Cardiac muscle cell (in vitro differentiated cells and primary cell): Measurements from ENCODE around the gene PNMA1. TPM values are rescaled to one million over a fixed set of nuclear protein-coding genes. Genes with fewer than 3 reads are reported as not detected.

ENCODE experiments used
- DNase-seq, 2 donors: peaks; one replicate each; pipeline versions ENCODE4 v3.0.0 to v3.0.0-alpha.2; 2010 to 2017; ENCODE audit warnings: low read depth in 1 of 2, low spot score in 1 of 2
- H3K27ac ChIP-seq: fragments of 200-600 bp; sonication (generic); 2 replicates; pipeline ENCODE4 v1.5.1; 2016
- H3K27me3 ChIP-seq: fragments of 200-600 bp; sonication (generic); 2 replicates; pipeline ENCODE4 v1.6.0; 2016; ENCODE audit warnings: control low read depth
- H3K36me3 ChIP-seq: fragments of 200-600 bp; sonication (generic); 2 replicates; pipeline ENCODE4 v1.5.1; 2016; ENCODE audit warnings: control low read depth
- H3K4me1 ChIP-seq: fragments of 200-600 bp; sonication (generic); 2 replicates; pipeline ENCODE4 v1.8.1; 2017; ENCODE audit warnings: low read depth, mild to moderate bottlenecking, mixed run types
- H3K4me3 ChIP-seq: fragments of 200-600 bp; sonication (generic); 2 replicates; pipeline ENCODE4 v1.5.1; 2016; ENCODE audit warnings: mild to moderate bottlenecking
- H3K9me3 ChIP-seq: fragments of 200-600 bp; sonication (generic); 2 replicates; pipeline ENCODE4 v1.5.1; 2017; ENCODE audit warnings: low read depth, mild to moderate bottlenecking, control low read depth
- CTCF ChIP-seq: IDR thresholded peaks from 2 replicates; pipeline ENCODE4 v1.5.1; 2012; ENCODE audit warnings: low read depth, mild to moderate bottlenecking, low read length
- polyA plus RNA-seq: library from polyadenylated mRNA; unstranded; fragments of >200 nt; fragmentation: Nextera tagmentation; extraction: Ambion mirVana; gene quantifications from 2 replicates; pipeline ENCODE4 v1.2.1, GENCODE V29; 2016
- total RNA-seq: library from RNA; depleted of rRNA; stranded (reverse); fragments of >200 nt; gene quantifications from 2 replicates; pipeline ENCODE4 v1.2.3, GENCODE V29; 2016

PNMA1 gene
- total and polyA plus RNA-seq, 2 experiments from 2014 or later: 39.9 to 77.4 TPM

GRCh38 chr14:73744175-73744867 is 30.1 kb upstream of the PNMA1 start:
- DNase-seq: no peak
- H3K9me3 ChIP-seq: no peaks in the 10 kb centered on the region
- no peak overlapping the region for H3K27ac ChIP-seq

DNA sequence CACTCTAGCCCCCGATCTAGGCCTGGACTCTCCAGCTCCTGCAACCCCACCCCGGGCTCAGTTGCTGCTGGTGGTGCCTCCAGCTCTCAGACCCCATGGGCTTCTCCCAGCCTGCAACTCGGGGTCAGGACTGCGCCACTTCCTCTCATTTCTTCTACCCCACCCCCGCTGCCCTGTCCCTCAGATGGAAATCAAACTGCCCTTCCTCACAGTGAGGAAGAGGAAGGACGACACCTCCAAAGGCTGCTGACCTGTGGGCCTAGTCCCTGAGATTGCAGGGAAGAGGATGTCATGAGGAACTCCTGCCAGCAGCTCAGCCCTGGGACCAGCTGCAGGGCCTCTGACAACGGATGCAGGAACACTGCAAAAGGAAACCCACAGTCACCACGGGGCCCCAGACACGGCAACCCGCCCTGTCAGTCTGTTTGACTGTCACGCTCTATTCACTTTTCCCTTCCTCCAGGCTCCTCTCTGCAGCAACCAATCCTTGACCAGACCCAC is 29.3 kb upstream of the PNMA1 start:
- Histone ChIP-seq H3K4me1 (peaks cover 52% of the 10 kb centered on the region), H3K9me3 (no peaks in the 10 kb centered on the region), H3K36me3 (peaks cover 5% of the 10 kb centered on the region), H3K27ac (no peak overlapping the region), H3K4me3 (no peak overlapping the region), H3K27me3 (no peaks in the 10 kb centered on the region)
- peak in 1 of 2 donors; percentile 38 for DNase-seq
- TF ChIP-seq CTCF: no peak

More at GRCh38 chr14:73744175-73744867, 30.1 kb upstream of the PNMA1 start:
- Histone ChIP-seq H3K4me3 (no peak overlapping the region), H3K4me1 (peaks cover 52% of the 10 kb centered on the region), H3K36me3 (no peaks in the 10 kb centered on the region), H3K27me3 (no peaks in the 10 kb centered on the region)
- no peak for TF ChIP-seq CTCF

DNA sequence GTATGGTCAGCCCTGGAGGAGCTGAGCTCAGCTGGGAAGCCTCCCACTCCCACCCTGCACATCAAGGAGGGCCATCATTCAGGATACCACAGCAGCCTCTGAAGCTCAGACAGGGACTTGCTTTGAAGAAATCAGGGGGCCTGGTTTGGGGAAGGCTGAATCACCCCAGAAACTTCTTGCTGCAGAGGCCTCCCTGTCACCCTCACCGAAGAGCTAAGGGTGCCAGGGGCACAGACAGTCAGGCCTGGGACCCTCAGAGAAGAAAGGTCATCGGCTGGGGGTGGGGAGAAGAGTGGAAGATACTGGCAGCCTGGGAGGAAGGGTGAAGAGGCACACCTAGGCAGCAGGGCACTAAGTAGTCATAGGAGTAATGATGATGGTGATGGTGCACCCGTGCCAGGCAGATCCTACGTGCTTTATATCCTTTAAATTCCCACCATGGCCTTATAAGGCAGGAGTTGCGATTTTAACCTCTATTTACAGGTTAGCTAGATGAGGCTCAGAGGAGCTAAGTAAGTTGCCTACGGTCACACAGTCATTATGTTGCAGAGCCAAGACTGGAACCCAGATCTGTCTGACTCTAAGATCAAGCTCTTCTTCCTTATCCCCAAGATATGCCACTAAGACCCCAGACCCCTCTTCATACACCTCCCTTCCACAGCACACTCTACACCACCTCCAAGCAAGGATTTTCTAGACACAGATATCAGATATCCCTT is 28.5 kb upstream of the PNMA1 start:
- TF ChIP-seq CTCF: no peak
- H3K4me1 ChIP-seq: peaks cover 52% of the 10 kb centered on the region
- H3K27ac ChIP-seq: no peak overlapping the region
- DNase-seq: no peak
- no peaks in the 10 kb centered on the region for H3K9me3 ChIP-seq
- H3K27me3 ChIP-seq: no peaks in the 10 kb centered on the region
- H3K4me3 ChIP-seq: no peak overlapping the region
- H3K36me3 ChIP-seq: peaks cover 9% of the 10 kb centered on the region

- peaks cover 47% of the 10 kb centered on the region for H3K4me1 ChIP-seq
- no peak for DNase-seq
- peaks cover 13% of the 10 kb centered on the region for H3K36me3 ChIP-seq
- no peak for TF ChIP-seq CTCF
- H3K9me3 ChIP-seq: no peaks in the 10 kb centered on the region
- H3K27me3 ChIP-seq: no peaks in the 10 kb centered on the region
- H3K27ac ChIP-seq: peak overlapping the region; percentile 53
- no peak overlapping the region for H3K4me3 ChIP-seq
These were observed 27.8 kb upstream of the PNMA1 start for GRCh38 chr14:73741876-73742519.

- peak overlapping the region; percentile 53 for H3K27ac ChIP-seq
- no peaks in the 10 kb centered on the region for H3K9me3 ChIP-seq
- TF ChIP-seq CTCF: no peak
- H3K4me3 ChIP-seq: no peak overlapping the region
- no peaks in the 10 kb centered on the region for H3K27me3 ChIP-seq
- H3K4me1 ChIP-seq: peaks cover 41% of the 10 kb centered on the region
- H3K36me3 ChIP-seq: peaks cover 17% of the 10 kb centered on the region
- DNase-seq: peak in 1 of 2 donors; percentile 79
These were observed 27.2 kb upstream of the PNMA1 start for GRCh38 chr14:73741386-73741875.
